ENCODE results near the gene PRKAR1A.
"Not testable (repeated sequence)": the region's sequence is repeated elsewhere in the genome, so short reads cannot be mapped to it uniquely, and the experiment has no call there.

The PRKAR1A gene

DNA sequence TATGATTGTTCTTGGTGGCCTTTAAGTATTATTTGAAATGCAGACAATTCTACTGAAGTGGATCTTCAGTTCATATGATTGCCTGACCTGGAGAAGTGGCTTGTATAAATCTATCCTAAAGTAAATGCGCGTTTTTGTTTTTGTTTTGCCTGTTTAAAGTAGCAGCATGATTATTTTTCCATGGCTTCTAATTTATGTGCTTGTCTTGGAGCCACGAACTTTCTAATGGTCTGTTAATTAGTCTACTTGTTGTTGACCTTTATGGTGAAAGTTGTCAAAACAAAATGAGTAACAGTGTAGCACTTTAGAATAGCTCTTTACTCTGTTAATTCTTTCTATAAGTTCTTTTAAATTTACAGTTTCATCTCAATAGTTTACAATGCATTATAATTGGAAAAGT lies 1.7 kb downstream of the PRKAR1A start:
- DNase-seq = no peak
- peaks cover 40% of the 10 kb centered on the region for H3K36me3 Mint-ChIP-seq (ENCODE audit: low read depth)
- H3K27me3 Mint-ChIP-seq (ENCODE audit: low read depth, poor library complexity) = no peaks in the 10 kb centered on the region
- H3K9me3 Mint-ChIP-seq = peaks cover 4% of the 10 kb centered on the region
- peaks cover 68% of the 10 kb centered on the region for H3K4me1 Mint-ChIP-seq
- peak overlapping the region; percentile 99 for H3K27ac Mint-ChIP-seq
- TF ChIP-seq, protein P1, sequence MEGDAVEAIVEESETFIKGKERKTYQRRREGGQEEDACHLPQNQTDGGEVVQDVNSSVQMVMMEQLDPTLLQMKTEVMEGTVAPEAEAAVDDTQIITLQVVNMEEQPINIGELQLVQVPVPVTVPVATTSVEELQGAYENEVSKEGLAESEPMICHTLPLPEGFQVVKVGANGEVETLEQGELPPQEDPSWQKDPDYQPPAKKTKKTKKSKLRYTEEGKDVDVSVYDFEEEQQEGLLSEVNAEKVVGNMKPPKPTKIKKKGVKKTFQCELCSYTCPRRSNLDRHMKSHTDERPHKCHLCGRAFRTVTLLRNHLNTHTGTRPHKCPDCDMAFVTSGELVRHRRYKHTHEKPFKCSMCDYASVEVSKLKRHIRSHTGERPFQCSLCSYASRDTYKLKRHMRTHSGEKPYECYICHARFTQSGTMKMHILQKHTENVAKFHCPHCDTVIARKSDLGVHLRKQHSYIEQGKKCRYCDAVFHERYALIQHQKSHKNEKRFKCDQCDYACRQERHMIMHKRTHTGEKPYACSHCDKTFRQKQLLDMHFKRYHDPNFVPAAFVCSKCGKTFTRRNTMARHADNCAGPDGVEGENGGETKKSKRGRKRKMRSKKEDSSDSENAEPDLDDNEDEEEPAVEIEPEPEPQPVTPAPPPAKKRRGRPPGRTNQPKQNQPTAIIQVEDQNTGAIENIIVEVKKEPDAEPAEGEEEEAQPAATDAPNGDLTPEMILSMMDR (IDR thresholded peaks at IDR 0.05) = no peak
- H3K4me3 Mint-ChIP-seq = peak overlapping the region; percentile 98

DNA sequence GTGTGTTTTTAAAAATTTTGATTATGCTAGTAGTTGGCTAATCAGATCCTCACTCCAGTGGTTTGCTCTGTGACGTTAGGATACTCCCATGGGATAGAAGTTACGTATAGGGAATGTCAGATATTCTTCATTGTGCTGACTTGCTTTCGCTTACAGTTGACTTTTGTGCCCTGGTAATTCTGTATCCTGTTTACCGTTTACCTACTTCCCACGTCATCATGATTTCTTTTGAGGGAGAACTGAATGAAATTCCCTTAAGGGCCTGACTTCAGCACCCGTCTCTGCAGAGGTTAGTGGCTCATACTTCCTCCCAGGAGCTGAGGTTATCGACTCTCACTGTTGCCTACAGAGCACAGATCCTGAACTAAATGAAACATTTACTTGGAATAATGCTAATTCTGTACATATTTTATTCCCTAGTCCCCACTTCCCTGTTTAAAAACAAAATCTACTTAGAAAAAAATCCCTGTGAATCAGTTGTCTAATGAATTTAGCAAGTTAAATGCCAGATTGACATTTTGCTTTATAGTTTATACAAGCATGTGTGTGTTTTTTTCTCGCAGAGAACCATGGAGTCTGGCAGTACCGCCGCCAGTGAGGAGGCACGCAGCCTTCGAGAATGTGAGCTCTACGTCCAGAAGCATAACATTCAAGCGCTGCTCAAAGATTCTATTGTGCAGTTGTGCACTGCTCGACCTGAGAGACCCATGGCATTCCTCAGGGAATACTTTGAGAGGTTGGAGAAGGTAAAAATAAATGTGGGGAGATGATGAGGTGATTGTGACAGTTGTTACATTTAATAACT lies 2.8 kb downstream of the PRKAR1A start:
- H3K36me3 Mint-ChIP-seq (ENCODE audit: low read depth) = peaks cover 51% of the 10 kb centered on the region
- TF ChIP-seq, protein P1 (IDR thresholded peaks at IDR 0.05) = no peak
- H3K9me3 Mint-ChIP-seq = peaks cover 4% of the 10 kb centered on the region
- no peaks in the 10 kb centered on the region for H3K27me3 Mint-ChIP-seq (ENCODE audit: low read depth, poor library complexity)
- DNase-seq = no peak
- peak overlapping the region; percentile 92 for H3K27ac Mint-ChIP-seq
- peaks cover 61% of the 10 kb centered on the region for H3K4me1 Mint-ChIP-seq
- peak overlapping the region; percentile 98 for H3K4me3 Mint-ChIP-seq

DNA sequence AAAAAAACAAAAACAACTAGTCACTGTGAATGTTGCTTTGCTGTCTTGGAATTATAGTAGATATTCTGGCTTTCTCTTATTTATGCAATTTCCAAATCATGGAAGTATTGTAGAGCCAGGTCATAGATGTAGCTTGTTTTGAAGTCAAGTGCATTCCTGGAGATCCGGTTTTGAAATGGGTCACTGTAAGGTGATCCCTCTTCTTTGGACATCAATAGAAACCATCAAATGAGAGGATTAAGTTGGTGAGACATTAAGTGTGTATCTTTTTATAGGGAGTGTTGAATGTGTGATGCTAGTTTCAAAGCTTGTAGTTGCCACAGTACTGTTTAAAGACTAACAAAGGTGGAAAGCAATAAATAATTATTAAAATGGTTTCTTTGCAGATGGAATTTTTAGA lies 4.5 kb downstream of the PRKAR1A start:
- H3K4me3 Mint-ChIP-seq = no peak overlapping the region
- TF ChIP-seq, protein P1 (IDR thresholded peaks at IDR 0.05) = no peak
- H3K27ac Mint-ChIP-seq = no peak overlapping the region
- peaks cover 59% of the 10 kb centered on the region for H3K36me3 Mint-ChIP-seq (ENCODE audit: low read depth)
- peaks cover 4% of the 10 kb centered on the region for H3K9me3 Mint-ChIP-seq
- no peaks in the 10 kb centered on the region for H3K27me3 Mint-ChIP-seq (ENCODE audit: low read depth, poor library complexity)
- H3K4me1 Mint-ChIP-seq = peaks cover 47% of the 10 kb centered on the region
- no peak for DNase-seq

DNA sequence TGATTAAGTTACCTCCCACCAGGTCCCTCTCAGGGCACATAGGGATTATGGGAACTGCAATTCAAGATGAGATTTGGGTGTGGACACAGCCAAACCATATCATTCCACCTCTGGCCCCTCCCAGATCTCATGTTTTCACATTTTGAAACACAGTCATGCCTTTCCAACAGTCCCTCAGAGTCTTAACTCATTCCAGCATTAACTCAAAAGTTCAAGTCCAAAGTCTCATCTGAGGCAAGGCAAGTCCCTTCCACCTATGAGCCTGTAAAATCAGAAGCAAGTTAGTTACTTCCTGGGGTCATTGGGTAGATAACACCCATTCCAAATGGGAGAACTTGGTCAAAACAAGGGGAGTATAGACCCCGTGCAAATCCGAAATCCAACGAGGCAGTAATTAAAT lies 5.4 kb downstream of the PRKAR1A start:
- not testable (repeated sequence) for DNase-seq; H3K27ac Mint-ChIP-seq; H3K27me3 Mint-ChIP-seq (ENCODE audit: low read depth, poor library complexity); H3K9me3 Mint-ChIP-seq; H3K4me3 Mint-ChIP-seq
- Mint-ChIP-seq H3K36me3 (ENCODE audit: low read depth) (peaks cover 67% of the 10 kb centered on the region), H3K4me1 (peaks cover 47% of the 10 kb centered on the region)

DNA sequence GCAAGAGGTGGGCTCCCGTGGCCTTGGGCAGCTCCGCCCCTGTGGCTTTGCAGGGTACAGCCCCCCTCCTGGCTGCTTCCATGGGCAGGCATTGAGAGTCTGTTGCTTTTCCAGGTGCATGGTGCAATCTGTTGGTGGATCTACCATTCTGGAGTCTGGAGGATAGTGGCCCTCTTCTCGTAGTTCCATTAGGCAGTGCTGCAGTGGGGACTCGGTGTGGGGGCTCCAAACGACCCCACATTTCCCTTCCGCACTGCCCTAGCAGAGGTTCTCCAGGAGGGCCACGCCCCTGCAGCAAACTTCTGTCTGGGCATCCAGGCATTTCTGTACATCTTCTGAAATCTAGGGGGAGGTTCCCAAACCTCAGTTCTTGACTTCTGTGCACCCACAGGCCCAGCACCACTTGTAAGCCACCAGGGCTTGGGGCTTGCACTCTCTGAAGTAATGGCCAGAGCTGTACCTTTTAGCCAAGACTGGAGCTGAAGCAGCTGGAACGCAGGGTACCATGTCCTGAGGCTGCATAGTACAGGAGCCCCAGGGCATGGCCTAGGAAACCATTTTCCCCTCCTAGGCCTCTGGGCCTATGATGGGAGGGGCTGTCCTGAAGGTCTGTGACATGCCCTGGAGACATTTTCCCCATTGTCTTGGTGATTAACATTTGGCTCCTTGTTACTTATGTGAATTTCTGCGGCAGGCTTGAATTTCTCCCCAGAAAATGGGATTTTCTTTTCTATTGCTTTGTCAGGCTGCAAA lies 6.0 kb downstream of the PRKAR1A start:
- Mint-ChIP-seq H3K36me3 (ENCODE audit: low read depth) (peaks cover 74% of the 10 kb centered on the region), H3K9me3 (peaks cover 4% of the 10 kb centered on the region), H3K27ac (no peak overlapping the region), H3K27me3 (ENCODE audit: low read depth, poor library complexity) (no peaks in the 10 kb centered on the region), H3K4me1 (peaks cover 45% of the 10 kb centered on the region), H3K4me3 (no peak overlapping the region)
- TF ChIP-seq, protein P1 (IDR thresholded peaks at IDR 0.05) = no peak
- no peak for DNase-seq

DNA sequence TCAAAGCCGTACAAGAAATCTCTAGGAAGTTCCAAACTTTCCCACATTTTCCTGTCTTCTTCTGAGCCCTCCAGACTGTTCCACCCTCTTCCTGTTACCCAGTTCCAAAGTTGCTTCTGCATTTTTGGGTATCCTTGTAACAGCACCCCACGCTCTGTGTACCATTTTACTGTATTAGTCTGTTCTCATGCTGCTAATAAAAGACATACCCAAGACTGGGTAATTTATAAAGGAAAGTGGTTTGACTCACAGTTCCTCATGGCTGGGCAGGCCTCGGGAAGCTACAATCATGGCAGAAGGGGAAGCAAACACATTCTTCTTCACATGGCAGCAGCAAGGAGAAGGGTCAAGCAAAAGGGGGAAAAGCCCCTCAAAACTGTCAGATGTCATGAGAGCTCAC lies 6.8 kb downstream of the PRKAR1A start:
- not testable (repeated sequence) for DNase-seq; H3K4me3 Mint-ChIP-seq; H3K27me3 Mint-ChIP-seq (ENCODE audit: low read depth, poor library complexity); H3K9me3 Mint-ChIP-seq; H3K27ac Mint-ChIP-seq
- Mint-ChIP-seq H3K4me1 (peaks cover 37% of the 10 kb centered on the region), H3K36me3 (ENCODE audit: low read depth) (peaks cover 82% of the 10 kb centered on the region)
